ENCODE data around the gene CHST5.

CHST5 gene

DNA sequence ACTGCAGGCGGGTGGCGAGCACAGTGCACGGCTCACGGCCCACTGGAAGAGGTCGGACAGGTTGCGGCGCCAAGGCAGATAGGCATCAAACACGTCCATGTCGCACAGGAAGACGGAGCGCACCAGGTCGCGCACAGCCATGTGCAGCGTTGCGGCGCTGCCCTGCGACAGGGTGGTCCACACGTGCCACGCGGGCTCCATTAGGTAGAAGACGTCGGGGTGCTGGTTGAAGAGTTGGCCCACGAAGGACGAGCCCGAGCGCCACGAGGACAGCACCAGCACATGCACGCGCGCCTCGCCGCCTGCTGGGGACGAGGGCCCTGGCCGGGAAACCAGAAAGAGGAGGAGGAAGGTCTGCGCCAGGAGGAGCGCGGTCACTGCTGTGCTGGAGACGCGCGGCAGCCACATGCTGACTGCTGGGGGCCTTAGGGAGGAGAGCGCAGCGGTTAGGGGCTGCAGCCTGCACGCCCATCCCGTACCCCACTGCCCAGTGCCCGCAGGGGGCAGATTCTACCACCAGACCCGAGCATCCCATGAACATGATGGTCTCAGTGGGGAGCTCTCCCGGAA lies 56.4 kb downstream of the CHST5 start:
- no peak for DNase-seq (ENCODE audit: low read depth in 2 of 3, low spot score in 1 of 3)

Measured in stimulated activated CD4-positive, alpha-beta T cell treated with anti-CD3 and anti-CD28 coated beads, Interleukin-12 subunit alpha, Interleukin-12 subunit beta, amount 100 ng/mL, for 48 hours (primary cell).